Ovary (tissue), 9 donors: ENCODE results near the gene GTSF1L. TPM values are rescaled to one million over a fixed set of nuclear protein-coding genes. Genes with fewer than 3 reads are reported as not detected.

Source experiments
- DNase-seq, 5 donors: peaks; one replicate each; pipeline ENCODE4 v3.0.0-alpha.2; 2019 to 2020
- H3K27ac ChIP-seq, 2 donors: fragments of 200-600 bp; one replicate each; pipeline versions ENCODE4 v1.5.1 to v1.8.0; 2019 to 2022
- H3K27me3 ChIP-seq: fragments of 200-600 bp; one replicate; pipeline ENCODE4 v1.8.0; 2022
- H3K36me3 ChIP-seq: fragments of 200-600 bp; sonication (generic); one replicate; pipeline ENCODE4 v1.5.1; 2019
- H3K4me1 ChIP-seq: one replicate; pipeline ENCODE4 v1.8.1; 2013; ENCODE audit warnings: mild to moderate bottlenecking, moderate library complexity; ENCODE audit not compliant: insufficient read depth
- H3K4me3 ChIP-seq: fragments of 200-600 bp; sonication (generic); one replicate; pipeline ENCODE4 v1.5.1; 2017
- H3K9me3 ChIP-seq, 2 donors: fragments of 200-600 bp in 1 of 2; sonication (generic) in 1 of 2; one replicate each; pipeline versions ENCODE4 v1.5.1 to v1.8.1; 2013 to 2019; ENCODE audit warnings: mild to moderate bottlenecking in 1 of 2, moderate library complexity in 1 of 2
- CTCF ChIP-seq, 3 donors: fragments of 450-650 bp in 2 of 3; fragments of 200-600 bp in 1 of 3; IDR thresholded peaks; one replicate each; pipeline versions ENCODE4 v1.5.1 to v1.8.0; 2016 to 2022; ENCODE audit warnings: antibody characterized with exemption in 3 of 3, mild to moderate bottlenecking in 1 of 3
- EP300 ChIP-seq: sonication (generic); formaldehyde crosslinking; IDR thresholded peaks from one replicate; pipeline ENCODE4 v1.6.1; 2017; ENCODE audit warnings: antibody characterized with exemption
- POLR2A ChIP-seq: fragments of 450-650 bp; IDR thresholded peaks from one replicate; pipeline ENCODE4 v1.6.1; 2017; ENCODE audit warnings: antibody characterized with exemption, mild to moderate bottlenecking, moderate library complexity
- WGBS, 3 donors: extraction: QIAGEN DNeasy Blood & Tissue Kit in 1 of 3; methylation state at CpG; one replicate each; pipeline versions ENCODE4 v1.1.5 to v1.1.7; 2013 to 2017; 5-methylcytosine and 5-hydroxymethylcytosine counted together
- intact Hi-C, 4 donors: fragments of 100-400 bp; cut with DNase I; formaldehyde crosslinking; loops; one replicate each; pipeline versions ENCODE4 v1.11.0 to v1.15.1; 2022 to 2023
- polyA plus RNA-seq, 2 donors: library from polyadenylated mRNA; stranded (reverse); fragments of 200-250 nt in 1 of 2; fragments of 350-450 nt in 1 of 2; fragmentation: Illumina TruSeq in 1 of 2; extraction: RNeasy Lipid Tissue Mini Kit (QIAGEN cat#74804) in 1 of 2; gene quantifications; one replicate each; pipeline ENCODE4 v1.2.3, GENCODE V29; 2013 to 2014
- total RNA-seq, 7 donors: library from RNA; depleted of rRNA in 2 of 7; stranded (reverse); fragments of >200 nt in 2 of 7; fragmentation: NEBNext Ultra II Directional in 3 of 7; extraction: Animal tissue kit (Norgen Biotek cat#: 25700) in 3 of 7; gene quantifications; one replicate each; pipeline versions ENCODE4 v1.1.0 to v1.2.4, GENCODE V29; 2016 to 2023
- donor health status: DM: no; HTN: no; CAD: no; lungs with moderate emphysema.
- donor health status: DM: no; HTN: no; CAD: no.
- donor health status: Bipolar disorder and iron deficiency.
- donor health status: DM: yes; HTN: yes; CAD: no.
- donor health status: DM: no; HTN: no; CAD: no.
- donor health status: DM: yes; HTN: yes; CAD: no.

Gene GTSF1L
- total and polyA plus RNA-seq, 9 donors = not detected

GRCh38 chr20:43723735-43724134 is 3.1 kb downstream of the GTSF1L start:
- Histone ChIP-seq H3K4me3 (no peak overlapping the region), H3K4me1 (no peaks in the 10 kb centered on the region), H3K9me3 (peaks cover 0 to under 1% of the 10 kb centered on the region in 2 donors), H3K27me3 (no peaks in the 10 kb centered on the region), H3K36me3 (no peaks in the 10 kb centered on the region), H3K27ac (no peak overlapping the region)
- WGBS, 3 donors = 74 to 77% (median 76%) methylated on average over 3 of the region's 3 CpGs
- no peak for DNase-seq
- TF ChIP-seq EP300 (no peak), CTCF (IDR thresholded peaks at IDR 0.05) (no peak), POLR2A (no peak)
- intact Hi-C loops = no loop called here

- Histone ChIP-seq H3K36me3 (no peaks in the 10 kb centered on the region), H3K4me3 (no peak overlapping the region), H3K9me3 (no peaks in the 10 kb centered on the region), H3K4me1 (no peaks in the 10 kb centered on the region), H3K27me3 (no peaks in the 10 kb centered on the region), H3K27ac (no peak overlapping the region)
- DNase-seq = no peak
- no peak for TF ChIP-seq POLR2A
- no peak for TF ChIP-seq EP300
- no peak for TF ChIP-seq CTCF (IDR thresholded peaks at IDR 0.05)
- intact Hi-C loops = no loop called here
- WGBS, 3 donors = 43 to 58% (median 44%) methylated on average over 4 of the region's 4 CpGs
These were observed 3.6 kb downstream of the GTSF1L start for GRCh38 chr20:43723186-43723585.

- 39 to 64% (median 43%) methylated on average over 8 of the region's 8 CpGs for WGBS, 3 donors
- Histone ChIP-seq H3K36me3 (no peaks in the 10 kb centered on the region), H3K27ac (no peak overlapping the region), H3K4me3 (no peak overlapping the region), H3K27me3 (no peaks in the 10 kb centered on the region), H3K4me1 (no peaks in the 10 kb centered on the region), H3K9me3 (no peaks in the 10 kb centered on the region)
- intact Hi-C loops = no loop called here
- DNase-seq = no peak
- TF ChIP-seq EP300 (no peak), CTCF (IDR thresholded peaks at IDR 0.05) (no peak)
These were observed 4.7 kb downstream of the GTSF1L start for GRCh38 chr20:43722153-43722505.

GRCh38 chr20:43721429-43722152 is 5.2 kb downstream of the GTSF1L start:
- Histone ChIP-seq H3K4me1 (no peaks in the 10 kb centered on the region), H3K27me3 (no peaks in the 10 kb centered on the region), H3K27ac (no peak overlapping the region), H3K9me3 (no peaks in the 10 kb centered on the region), H3K4me3 (no peak overlapping the region), H3K36me3 (no peaks in the 10 kb centered on the region)
- 22 to 32% (median 24%) methylated on average over 7 to 15 of the region's 15 CpGs for WGBS, 3 donors
- intact Hi-C loops = no loop called here
- TF ChIP-seq CTCF (IDR thresholded peaks at IDR 0.05) (no peak), EP300 (no peak), POLR2A (no peak)
- DNase-seq = no peak
